Mucosa of descending colon (tissue), 3 donors: Measurements from ENCODE around the gene CCL2. TPM values are rescaled to one million over a fixed set of nuclear protein-coding genes. Genes with fewer than 3 reads are reported as not detected.
A peak's percentile ranks its signal among the peaks of the same experiment; 100 is the strongest.

Experiments
- ATAC-seq: fragments of 200-7000 bp; cut with Tn5 transposase; one replicate; pipeline ENCODE4 v1.9.1; 2020; ENCODE audit warnings: mild to moderate bottlenecking, moderate library complexity
- DNase-seq, 3 donors: peaks; one replicate each; pipeline ENCODE4 v3.0.0-alpha.2; 2020
- H3K36me3 ChIP-seq: fragments of 200-600 bp; one replicate; pipeline ENCODE4 v1.8.0; 2021; ENCODE audit warnings: low read depth, mild to moderate bottlenecking
- H3K4me1 ChIP-seq: fragments of 200-600 bp; one replicate; pipeline ENCODE4 v1.8.0; 2021; ENCODE audit warnings: low read depth, mild to moderate bottlenecking
- H3K4me3 ChIP-seq: fragments of 200-600 bp; one replicate; pipeline ENCODE4 v1.8.0; 2021; ENCODE audit warnings: mild to moderate bottlenecking
- H3K9me3 ChIP-seq: fragments of 200-600 bp; one replicate; pipeline ENCODE4 v1.8.0; 2021; ENCODE audit warnings: mild to moderate bottlenecking
- CTCF ChIP-seq: fragments of 200-600 bp; IDR thresholded peaks from one replicate; pipeline ENCODE4 v1.8.0; 2022; ENCODE audit warnings: antibody characterized with exemption, mild to moderate bottlenecking
- intact Hi-C, 2 donors: fragments of 100-400 bp; cut with DNase I in 1 of 2; cut with micrococcal nuclease in 1 of 2; formaldehyde crosslinking; loops; one replicate each; pipeline versions ENCODE4 v1.11.0 to v1.11.1; 2022; cut with DNase I, micrococcal nuclease
- total RNA-seq, 3 donors: library from RNA; stranded (reverse); fragmentation: NEBNext Ultra II Directional in 2 of 3; extraction: Animal tissue kit (Norgen Biotek cat#: 25700) in 2 of 3; gene quantifications; one replicate each; pipeline versions ENCODE4 v1.2.1 to v1.2.4, GENCODE V29; 2021 to 2023
- donor health status: DM: no; HTN: no; CAD: no; lungs with moderate emphysema.
- donor health status: DM: no; HTN: no; CAD: no.
- donor health status: DM: no; HTN: yes; CAD: no.

CCL2 gene
- total RNA-seq, 3 donors from 2014 or later, result 7.1 to 65.6 (median 39.7) TPM

- Histone ChIP-seq H3K36me3 (no peaks in the 10 kb centered on the region), H3K4me3 (no peak overlapping the region), H3K4me1 (no peaks in the 10 kb centered on the region), H3K9me3 (no peaks in the 10 kb centered on the region)
- ATAC-seq (no peak), DNase-seq (no peak)
- TF ChIP-seq CTCF, result no peak
- intact Hi-C loops, result no loop called here
These were observed 10.6 kb downstream of the CCL2 start for GRCh38 chr17:34265711-34266110.

GRCh38 chr17:34269969-34270368, 14.9 kb downstream of the CCL2 start, which contains the start of gene CCL7:
TSS of gene CCL7 (plus strand) at chr17:34270221. CDS start at chr17:34270291, 70 bp downstream.
- Histone ChIP-seq H3K4me1 (no peaks in the 10 kb centered on the region), H3K4me3 (no peak within 1 kb of the TSS), H3K9me3 (no peaks in the 10 kb centered on the region), H3K36me3 (no peaks in the 10 kb centered on the region)
- TF ChIP-seq CTCF, result no peak
- ATAC-seq (no peak), DNase-seq (no peak)
- intact Hi-C loops, result no loop called here

- Histone ChIP-seq H3K4me3 (no peak overlapping the region), H3K4me1 (no peaks in the 10 kb centered on the region), H3K36me3 (no peaks in the 10 kb centered on the region), H3K9me3 (no peaks in the 10 kb centered on the region)
- ATAC-seq (peak; percentile 16), DNase-seq (no peak)
- intact Hi-C loops, result no loop called here
- TF ChIP-seq CTCF, result no peak
These were observed 20.8 kb downstream of the CCL2 start for GRCh38 chr17:34275881-34276280.

GRCh38 chr17:34276826-34277225, 21.7 kb downstream of the CCL2 start:
- Histone ChIP-seq H3K36me3 (no peaks in the 10 kb centered on the region), H3K4me1 (no peaks in the 10 kb centered on the region), H3K4me3 (no peak overlapping the region), H3K9me3 (no peaks in the 10 kb centered on the region)
- DNase-seq, result no peak
- TF ChIP-seq CTCF, result no peak
- no peak for ATAC-seq
- intact Hi-C loops, result no loop called here

GRCh38 chr17:34283571-34283970, 28.5 kb downstream of the CCL2 start:
- Histone ChIP-seq H3K4me3 (no peak overlapping the region), H3K36me3 (no peaks in the 10 kb centered on the region), H3K4me1 (no peaks in the 10 kb centered on the region), H3K9me3 (no peaks in the 10 kb centered on the region)
- no peak for DNase-seq
- intact Hi-C loops, result no loop called here
- no peak for TF ChIP-seq CTCF
- ATAC-seq, result no peak

GRCh38 chr17:34285286-34285792, 30.3 kb downstream of the CCL2 start, which contains the start of gene CCL11:
TSS of gene CCL11 (plus strand) at chr17:34285742. CDS start at chr17:34285809, 67 bp downstream.
- H3K9me3 ChIP-seq, result no peaks in the 10 kb centered on the region
- TF ChIP-seq CTCF, result no peak
- ATAC-seq (no peak), DNase-seq (no peak)
- intact Hi-C loops, result no loop called here
- H3K4me3 ChIP-seq, result no peak within 1 kb of the TSS
- H3K4me1 ChIP-seq, result no peaks in the 10 kb centered on the region
- no peaks in the 10 kb centered on the region for H3K36me3 ChIP-seq
